ENCODE measurements around the gene SDR42E2. TPM values are rescaled to one million over a fixed set of nuclear protein-coding genes. Genes with fewer than 3 reads are reported as not detected.
"Not testable (repeated sequence)": the region's sequence is repeated elsewhere in the genome, so short reads cannot be mapped to it uniquely, and the experiment has no call there.

The SDR42E2 gene
- total and polyA plus RNA-seq, 4 donors = 0.07 TPM; not detected in 3

DNA sequence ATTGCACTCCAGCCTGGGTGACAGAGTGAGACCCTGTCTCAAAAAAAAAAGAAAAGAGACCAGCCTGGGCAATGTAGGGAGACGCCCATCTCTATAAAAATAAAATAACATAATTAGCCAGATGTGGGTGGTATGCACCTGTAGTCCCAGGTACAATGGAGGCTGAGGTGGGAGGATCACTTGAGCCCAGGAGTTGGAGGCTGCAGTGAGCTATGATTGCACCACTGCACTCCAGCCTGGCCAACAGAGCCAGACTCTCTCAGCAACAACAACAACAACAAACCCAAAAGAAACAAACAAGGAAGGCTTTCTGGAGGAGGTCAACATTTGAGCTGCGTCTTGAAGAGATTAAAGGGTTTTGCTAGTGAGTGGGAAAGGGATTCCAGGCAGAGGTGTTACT, 52.1 kb downstream of the SDR42E2 start:
- no peak overlapping the region for H3K9ac ChIP-seq (ENCODE audit: low read depth in 1 of 2, low read length in 2 of 2)
- no peaks in the 10 kb centered on the region for H3K27me3 ChIP-seq (ENCODE audit: control insufficient read depth in 4 of 4, insufficient read depth in 4 of 4, low read length in 3 of 4)
- no peaks in the 10 kb centered on the region for H3K36me3 ChIP-seq (ENCODE audit: control insufficient read depth in 4 of 4, insufficient read depth in 3 of 4, low read depth in 1 of 4, low read length in 3 of 4)
- no peaks in the 10 kb centered on the region for H3K9me3 ChIP-seq (ENCODE audit: control insufficient read depth in 4 of 4, low read length in 3 of 4)
- no peak for TF ChIP-seq JUND (IDR thresholded peaks at IDR 0.05)
- no peak for TF ChIP-seq RXRA (IDR thresholded peaks at IDR 0.05)
- TF ChIP-seq FOXA2 (IDR thresholded peaks at IDR 0.05) = no peak
- no peak for TF ChIP-seq TAF1 (conservative IDR thresholded peaks at IDR 0.05)
- H3K4me3 ChIP-seq (ENCODE audit: low read depth in 1 of 3, low read length in 3 of 3) = no peak overlapping the region
- 98% methylated on average over 2 of the region's 2 CpGs for WGBS
- no peak for DNase-seq (ENCODE audit: low spot score)
- no peak overlapping the region for H3K27ac ChIP-seq (ENCODE audit: low read depth in 1 of 2, low read length in 2 of 2)
- peaks cover 0 to 3% (median 0%) of the 10 kb centered on the region in 4 donors for H3K4me1 ChIP-seq (ENCODE audit: control insufficient read depth in 4 of 4, insufficient read depth in 4 of 4, low read length in 3 of 4)

- Histone ChIP-seq H3K27ac (ENCODE audit: low read depth in 1 of 2, low read length in 2 of 2) (no peak overlapping the region), H3K4me3 (ENCODE audit: low read depth in 1 of 3, low read length in 3 of 3) (no peak overlapping the region), H3K9ac (ENCODE audit: low read depth in 1 of 2, low read length in 2 of 2) (no peak overlapping the region), H3K9me3 (ENCODE audit: control insufficient read depth in 4 of 4, low read length in 3 of 4) (no peaks in the 10 kb centered on the region), H3K36me3 (ENCODE audit: control insufficient read depth in 4 of 4, insufficient read depth in 3 of 4, low read depth in 1 of 4, low read length in 3 of 4) (no peaks in the 10 kb centered on the region), H3K27me3 (ENCODE audit: control insufficient read depth in 4 of 4, insufficient read depth in 4 of 4, low read length in 3 of 4) (no peaks in the 10 kb centered on the region), H3K4me1 (ENCODE audit: control insufficient read depth in 4 of 4, insufficient read depth in 4 of 4, low read length in 3 of 4) (peaks cover 0 to 4% (median 0%) of the 10 kb centered on the region in 4 donors)
- WGBS = 93% methylated on average over 3 of the region's 3 CpGs
- DNase-seq (ENCODE audit: low spot score) = no peak
- TF ChIP-seq RAD21 (IDR thresholded peaks at IDR 0.05) (no peak), ATF3 (IDR thresholded peaks at IDR 0.05) (no peak), TAF1 (conservative IDR thresholded peaks at IDR 0.05) (no peak), FOXA1 (IDR thresholded peaks at IDR 0.05) (no peak), GABPA (IDR thresholded peaks at IDR 0.05 in 1 of 2, conservative IDR thresholded peaks at IDR 0.05 in 1 of 2) (no peak), REST (IDR thresholded peaks at IDR 0.05) (no peak)
- TF ChIP-seq, protein P1, sequence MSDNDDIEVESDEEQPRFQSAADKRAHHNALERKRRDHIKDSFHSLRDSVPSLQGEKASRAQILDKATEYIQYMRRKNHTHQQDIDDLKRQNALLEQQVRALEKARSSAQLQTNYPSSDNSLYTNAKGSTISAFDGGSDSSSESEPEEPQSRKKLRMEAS (IDR thresholded peaks at IDR 0.05) = no peak
Measured at GRCh38 chr16:22214889-22215288, 52.6 kb downstream of the SDR42E2 start.

GRCh38 chr16:22216191-22216831, 54.0 kb downstream of the SDR42E2 start:
- WGBS = 90% methylated on average over 9 of the region's 9 CpGs

GRCh38 chr16:22216832-22217225, 54.5 kb downstream of the SDR42E2 start:
- not testable (repeated sequence) for H3K9me3 ChIP-seq (ENCODE audit: control insufficient read depth in 4 of 4, low read length in 3 of 4); H3K36me3 ChIP-seq (ENCODE audit: control insufficient read depth in 4 of 4, insufficient read depth in 3 of 4, low read depth in 1 of 4, low read length in 3 of 4); H3K27ac ChIP-seq (ENCODE audit: low read depth in 1 of 2, low read length in 2 of 2); H3K27me3 ChIP-seq (ENCODE audit: control insufficient read depth in 4 of 4, insufficient read depth in 4 of 4, low read length in 3 of 4); H3K9ac ChIP-seq (ENCODE audit: low read depth in 1 of 2, low read length in 2 of 2); DNase-seq (ENCODE audit: low spot score); H3K4me3 ChIP-seq (ENCODE audit: low read depth in 1 of 3, low read length in 3 of 3)
- peaks cover 2 to 16% (median 6%) of the 10 kb centered on the region in 4 donors for H3K4me1 ChIP-seq (ENCODE audit: control insufficient read depth in 4 of 4, insufficient read depth in 4 of 4, low read length in 3 of 4)
- 90% methylated on average over 7 of the region's 7 CpGs for WGBS

More at GRCh38 chr16:22216191-22216831, 54.0 kb downstream of the SDR42E2 start:
- no peaks in the 10 kb centered on the region for H3K27me3 ChIP-seq (ENCODE audit: control insufficient read depth in 4 of 4, insufficient read depth in 4 of 4, low read length in 3 of 4)
- no peak for DNase-seq (ENCODE audit: low spot score)
- H3K27ac ChIP-seq (ENCODE audit: low read depth in 1 of 2, low read length in 2 of 2) = no peak overlapping the region
- no peak overlapping the region for H3K4me3 ChIP-seq (ENCODE audit: low read depth in 1 of 3, low read length in 3 of 3)
- peaks cover 2 to 16% (median 6%) of the 10 kb centered on the region in 4 donors for H3K4me1 ChIP-seq (ENCODE audit: control insufficient read depth in 4 of 4, insufficient read depth in 4 of 4, low read length in 3 of 4)
- H3K36me3 ChIP-seq (ENCODE audit: control insufficient read depth in 4 of 4, insufficient read depth in 3 of 4, low read depth in 1 of 4, low read length in 3 of 4) = no peaks in the 10 kb centered on the region
- TF ChIP-seq SP1 (IDR thresholded peaks at IDR 0.05) = no peak
- no peak for TF ChIP-seq NR2F2 (IDR thresholded peaks at IDR 0.05)
- no peak for TF ChIP-seq JUND (IDR thresholded peaks at IDR 0.05)
- no peak for TF ChIP-seq HNF4G (IDR thresholded peaks at IDR 0.05)
- TF ChIP-seq FOXA1 (IDR thresholded peaks at IDR 0.05) = no peak
- no peak for TF ChIP-seq FOXA2 (IDR thresholded peaks at IDR 0.05)
- no peak overlapping the region for H3K9ac ChIP-seq (ENCODE audit: low read depth in 1 of 2, low read length in 2 of 2)
- H3K9me3 ChIP-seq (ENCODE audit: control insufficient read depth in 4 of 4, low read length in 3 of 4) = no peaks in the 10 kb centered on the region
